ENCODE measurements around the gene TAF1D.

- TF ChIP-seq, protein P1, sequence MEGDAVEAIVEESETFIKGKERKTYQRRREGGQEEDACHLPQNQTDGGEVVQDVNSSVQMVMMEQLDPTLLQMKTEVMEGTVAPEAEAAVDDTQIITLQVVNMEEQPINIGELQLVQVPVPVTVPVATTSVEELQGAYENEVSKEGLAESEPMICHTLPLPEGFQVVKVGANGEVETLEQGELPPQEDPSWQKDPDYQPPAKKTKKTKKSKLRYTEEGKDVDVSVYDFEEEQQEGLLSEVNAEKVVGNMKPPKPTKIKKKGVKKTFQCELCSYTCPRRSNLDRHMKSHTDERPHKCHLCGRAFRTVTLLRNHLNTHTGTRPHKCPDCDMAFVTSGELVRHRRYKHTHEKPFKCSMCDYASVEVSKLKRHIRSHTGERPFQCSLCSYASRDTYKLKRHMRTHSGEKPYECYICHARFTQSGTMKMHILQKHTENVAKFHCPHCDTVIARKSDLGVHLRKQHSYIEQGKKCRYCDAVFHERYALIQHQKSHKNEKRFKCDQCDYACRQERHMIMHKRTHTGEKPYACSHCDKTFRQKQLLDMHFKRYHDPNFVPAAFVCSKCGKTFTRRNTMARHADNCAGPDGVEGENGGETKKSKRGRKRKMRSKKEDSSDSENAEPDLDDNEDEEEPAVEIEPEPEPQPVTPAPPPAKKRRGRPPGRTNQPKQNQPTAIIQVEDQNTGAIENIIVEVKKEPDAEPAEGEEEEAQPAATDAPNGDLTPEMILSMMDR (IDR thresholded peaks at IDR 0.05), result no peak
- TF ChIP-seq POLR2A (IDR thresholded peaks at IDR 0.05), result no peak
Observed at GRCh38 chr11:93689240-93689639, 52.1 kb downstream of the TAF1D start.
